HG03108 (cell line): ENCODE data around the gene ETV6.

Experiments used
- ATAC-seq: cut with Tn5 transposase; IDR thresholded peaks from one replicate; pipeline ENCODE4 v1.9.1; 2021; ENCODE audit warnings: moderate library complexity; ENCODE audit not compliant: unreplicated experiment

Gene ETV6

GRCh38 chr12:11876307-11876706 is 226.8 kb downstream of the ETV6 start:
- ATAC-seq, result no peak

DNA sequence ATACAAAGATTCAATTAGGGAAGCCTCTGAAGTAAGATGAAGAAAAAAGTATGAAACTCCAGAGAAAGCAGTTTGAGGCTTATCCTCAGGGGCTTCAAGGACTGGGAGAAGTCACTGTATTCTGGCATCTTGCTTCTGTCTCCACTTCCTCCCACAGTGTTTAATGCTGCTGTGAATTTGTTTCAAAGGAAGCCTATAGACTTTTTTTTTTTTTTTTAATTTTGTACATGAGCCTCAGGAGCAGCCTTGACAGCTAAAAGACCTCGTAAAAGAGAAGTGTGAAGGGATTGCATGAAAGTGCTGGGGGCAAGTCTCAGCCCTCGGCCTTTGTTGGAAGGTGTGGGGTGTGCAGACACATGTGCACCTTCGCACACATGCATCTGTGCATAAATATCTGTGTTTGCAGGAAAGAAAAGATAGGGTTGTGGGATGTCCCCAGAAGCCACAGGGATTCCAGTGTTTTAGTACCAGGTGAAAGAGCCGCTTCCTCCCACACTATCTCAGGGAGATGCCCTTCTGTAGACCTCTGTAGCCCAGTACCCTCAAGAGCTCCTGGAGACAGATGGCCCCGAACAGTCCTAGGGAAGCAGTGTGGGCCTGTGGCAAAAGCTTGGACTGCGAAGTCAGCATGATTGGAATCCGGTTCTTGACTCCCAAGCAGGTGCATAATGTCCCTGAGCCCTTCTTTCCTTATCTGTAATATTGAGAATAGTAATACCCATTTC is 227.8 kb downstream of the ETV6 start:
- no peak for ATAC-seq

GRCh38 chr12:11877869-11878780 is 228.7 kb downstream of the ETV6 start:
- no peak for ATAC-seq

GRCh38 chr12:11879306-11879705 is 229.8 kb downstream of the ETV6 start:
- ATAC-seq, result no peak

DNA sequence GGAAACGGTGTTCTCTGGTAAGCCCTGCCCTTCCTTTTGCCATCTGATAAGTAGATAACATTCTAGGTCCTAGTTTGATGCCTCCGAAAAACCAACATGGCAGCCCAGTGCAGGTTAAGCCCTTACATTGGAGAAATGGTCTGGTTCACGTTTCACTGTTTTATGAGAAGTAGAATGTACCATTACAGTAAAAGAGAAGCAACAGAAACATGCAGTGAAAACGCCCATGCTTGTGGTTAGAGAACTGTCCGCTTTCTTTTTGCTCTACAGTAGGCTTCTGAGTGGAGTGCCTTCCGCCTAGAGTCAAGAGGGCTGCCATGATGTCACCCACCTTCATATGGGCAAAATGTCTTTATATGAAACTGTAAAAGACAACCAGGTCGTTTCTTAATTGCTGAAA is 230.9 kb downstream of the ETV6 start:
- ATAC-seq, result no peak

DNA sequence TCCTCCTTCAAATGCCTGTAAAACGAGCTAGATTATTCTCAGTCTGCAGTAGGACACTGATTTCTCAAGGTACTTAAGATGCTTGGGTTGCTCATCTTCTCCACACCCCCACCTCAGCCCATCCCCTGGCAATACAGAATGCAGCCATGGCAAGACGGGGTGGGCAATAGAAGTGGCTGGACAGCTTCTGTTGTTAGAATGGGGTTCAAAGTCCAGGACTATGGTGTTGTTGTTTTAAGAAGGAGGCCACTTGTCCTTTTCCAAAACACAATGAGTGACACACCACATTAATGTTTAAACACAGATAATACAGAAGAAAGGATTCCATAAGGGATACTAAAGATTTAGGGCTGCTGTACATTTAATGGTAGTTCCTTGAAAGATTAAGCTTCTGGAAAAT is 232.4 kb downstream of the ETV6 start:
- ATAC-seq, result no peak

GRCh38 chr12:11882301-11883019 is 233.0 kb downstream of the ETV6 start:
- ATAC-seq, result no peak

- no peak for ATAC-seq
These were observed 234.6 kb downstream of the ETV6 start for GRCh38 chr12:11884116-11884515.

- ATAC-seq, result no peak
These were observed 235.2 kb downstream of the ETV6 start for GRCh38 chr12:11884706-11885105.

DNA sequence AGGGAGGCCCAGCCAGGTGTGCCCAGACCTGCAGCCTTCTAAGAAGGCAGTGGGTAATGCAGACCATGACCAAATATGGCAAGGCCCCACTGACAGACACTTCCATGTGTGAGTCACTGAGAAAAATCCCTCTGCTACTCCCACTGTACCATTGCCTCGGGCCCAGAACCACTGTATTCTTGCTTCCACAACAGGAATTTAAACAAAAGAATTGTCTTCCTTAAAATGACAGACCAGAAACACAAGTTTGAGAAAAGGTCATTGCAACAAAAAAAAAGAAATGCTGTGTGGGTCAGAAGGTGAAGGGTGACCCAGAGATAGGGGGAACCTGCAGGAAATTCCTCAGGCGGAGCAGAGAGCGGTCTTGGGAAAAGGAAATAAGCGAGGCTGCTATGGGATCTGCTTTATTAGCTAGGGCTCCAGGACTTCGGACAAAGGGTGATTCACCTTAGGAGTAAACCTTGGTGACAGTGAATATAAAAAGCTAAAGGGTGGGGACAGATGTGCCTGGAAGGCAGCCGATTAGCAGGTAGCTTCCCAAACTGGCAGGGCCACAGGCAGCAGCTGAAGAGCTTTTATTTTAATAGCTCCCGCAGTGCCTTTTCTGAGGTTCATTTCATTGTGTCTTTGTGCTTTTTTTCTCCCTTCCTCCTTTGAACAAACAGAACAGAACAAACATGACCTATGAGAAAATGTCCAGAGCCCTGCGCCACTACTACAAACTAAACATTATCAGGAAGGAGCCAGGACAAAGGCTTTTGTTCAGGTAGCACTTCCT is 236.0 kb downstream of the ETV6 start:
- ATAC-seq, result no peak

GRCh38 chr12:11886339-11886738 is 236.9 kb downstream of the ETV6 start:
- no peak for ATAC-seq

DNA sequence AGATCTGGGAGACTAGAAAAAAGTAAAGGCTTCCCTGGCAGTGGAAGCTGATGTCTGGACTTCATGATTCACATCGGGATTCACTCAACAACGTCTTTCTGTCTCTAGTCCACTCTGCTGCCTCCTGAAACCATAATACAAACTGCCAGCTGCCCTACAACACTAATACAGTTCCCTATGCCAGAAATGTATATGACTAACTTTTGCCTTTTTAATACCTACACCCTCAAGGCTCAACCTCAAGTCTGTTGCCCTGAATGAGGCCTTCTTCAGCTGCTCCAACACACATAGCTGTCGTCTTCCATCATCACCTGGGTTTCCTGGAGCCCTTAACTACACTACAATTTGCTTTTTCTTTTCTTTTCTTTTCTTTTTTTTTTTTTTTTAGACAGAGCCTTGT is 238.6 kb downstream of the ETV6 start:
- ATAC-seq, result no peak

DNA sequence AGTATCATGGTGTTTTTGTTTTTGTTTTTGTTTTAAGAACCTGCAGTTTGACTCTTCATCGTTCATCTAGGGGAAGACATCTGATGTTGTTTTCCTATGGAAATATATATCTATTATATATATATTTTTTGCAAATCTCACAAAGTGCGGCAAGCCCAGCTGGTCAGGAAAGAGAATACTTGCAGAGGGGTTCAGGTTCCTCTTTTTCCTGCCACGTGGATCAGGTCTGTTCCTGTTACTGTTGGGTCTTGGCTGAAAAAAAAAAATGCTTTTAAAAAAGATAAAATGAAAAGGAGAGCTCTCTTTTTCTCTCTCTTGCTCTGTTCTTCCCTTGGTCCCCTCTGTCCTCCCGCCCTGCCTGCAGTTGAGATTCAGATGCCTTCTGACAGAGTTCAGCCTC is 241.9 kb downstream of the ETV6 start:
- no peak for ATAC-seq

DNA sequence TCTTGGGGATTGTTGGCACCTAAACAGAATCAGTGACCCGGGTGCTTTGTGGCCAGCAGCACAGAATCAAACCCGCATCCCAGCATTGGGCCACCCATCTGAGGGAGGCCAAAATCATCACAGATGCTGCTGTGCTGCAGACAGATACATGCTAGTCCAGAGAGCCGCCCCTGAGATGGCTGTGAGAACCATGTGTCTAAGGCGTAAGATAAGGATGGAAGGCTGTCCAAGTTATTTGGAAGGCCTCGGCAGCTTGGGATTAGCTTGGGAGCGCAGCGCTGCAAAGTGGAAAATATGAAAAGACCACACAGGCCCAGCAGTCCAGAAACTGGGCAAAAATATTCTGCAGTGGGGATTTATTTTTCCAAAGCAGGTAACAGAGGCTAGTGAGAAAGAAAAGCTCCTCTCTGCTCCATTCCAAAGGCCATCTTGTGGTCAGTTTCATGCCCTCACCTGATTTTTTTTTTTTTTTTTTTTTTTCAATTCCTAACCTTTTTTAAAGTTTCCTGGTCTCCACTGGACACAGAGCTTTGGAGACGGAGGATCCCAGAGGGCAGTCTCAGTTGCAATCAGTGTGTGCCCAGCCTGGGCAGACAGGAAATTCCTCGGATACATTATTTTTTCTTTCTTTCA is 242.4 kb downstream of the ETV6 start:
- no peak for ATAC-seq

DNA sequence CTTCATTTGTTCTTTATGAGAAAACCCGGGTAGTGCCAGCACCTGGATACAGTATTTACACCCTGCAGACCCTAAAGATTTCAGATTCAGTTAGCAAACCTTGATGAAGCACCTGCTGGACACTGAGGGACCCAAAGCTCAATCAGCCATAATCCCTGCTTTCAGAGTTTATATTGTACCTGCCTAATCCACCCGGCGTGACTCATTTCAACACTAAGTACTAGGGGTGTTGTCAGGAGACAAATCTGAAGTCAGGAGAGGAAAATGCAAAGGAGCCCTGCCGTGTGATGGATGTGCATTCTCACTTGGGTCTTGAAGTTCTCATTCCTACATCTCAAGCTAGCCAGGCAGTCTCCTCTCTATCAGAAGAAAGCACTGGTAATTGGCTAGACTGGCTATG is 244.5 kb downstream of the ETV6 start:
- ATAC-seq, result no peak

DNA sequence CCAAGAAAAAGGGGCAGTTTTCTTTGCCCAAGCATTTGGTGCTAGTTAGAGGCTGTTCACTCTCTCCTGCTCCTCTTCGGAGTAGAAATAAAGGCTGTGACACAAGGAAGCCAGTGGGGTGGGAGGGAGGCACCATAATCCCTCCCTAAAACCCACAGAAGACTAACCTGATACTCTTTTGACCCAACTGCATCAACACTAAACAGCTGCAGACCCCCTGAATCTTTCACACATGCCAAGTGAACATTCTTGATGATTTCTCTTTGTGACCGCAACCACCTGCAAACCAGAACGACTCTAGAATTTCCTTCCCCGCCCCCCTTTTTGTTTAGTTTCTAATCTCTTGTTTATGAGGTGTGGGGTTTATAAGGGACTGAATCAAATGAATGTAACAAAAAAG is 245.4 kb downstream of the ETV6 start:
- no peak for ATAC-seq

DNA sequence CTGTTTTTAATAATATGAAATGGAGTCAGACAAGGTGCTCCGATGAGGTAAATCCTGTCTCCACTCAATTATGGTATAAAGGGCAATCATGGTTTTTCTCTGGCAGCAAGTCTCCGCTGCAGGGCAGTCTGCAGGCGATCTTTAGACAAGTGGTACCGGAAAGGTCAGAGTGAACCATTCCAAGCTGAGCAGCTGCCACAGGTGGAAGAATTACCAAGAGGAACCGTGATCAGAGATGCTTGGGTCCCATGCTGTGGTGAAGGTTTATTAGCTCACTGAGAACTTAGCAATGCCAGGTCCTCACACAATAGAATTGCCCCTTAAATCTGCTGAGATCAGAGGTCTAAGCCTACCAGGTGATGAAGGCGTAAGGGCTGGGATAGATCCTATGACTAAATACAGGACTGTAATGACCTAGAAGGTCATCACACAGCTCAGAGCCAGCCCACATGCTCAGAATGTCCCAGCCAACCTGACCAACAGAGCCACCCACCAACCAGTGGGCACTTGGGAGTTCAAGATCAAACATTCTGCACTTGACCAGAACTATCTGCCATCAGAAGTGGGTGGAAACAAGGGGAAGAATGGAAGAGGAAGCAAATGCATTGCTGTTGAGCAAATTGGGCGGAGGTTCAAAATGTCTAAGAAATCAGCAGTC is 246.1 kb downstream of the ETV6 start:
- no peak for ATAC-seq

- no peak for ATAC-seq
These were observed 247.0 kb downstream of the ETV6 start for GRCh38 chr12:11896417-11896929.

- ATAC-seq, result no peak
These were observed 248.4 kb downstream of the ETV6 start for GRCh38 chr12:11897923-11898322.
